Metanephros (tissue), 2 donors: ENCODE measurements around the gene FAM131B. TPM values are rescaled to one million over a fixed set of nuclear protein-coding genes. Genes with fewer than 3 reads are reported as not detected.

ENCODE experiments used
- small RNA-seq: library from RNA; depleted of rRNA; stranded (forward); fragments of <200 nt; gene quantifications from one replicate; pipeline ENCODE3, GENCODE V24; 2014; ENCODE audit warnings: low replicate concordance
- total RNA-seq: library from RNA; depleted of rRNA; stranded (reverse); fragments of >200 nt; gene quantifications from one replicate; pipeline ENCODE4 v1.2.3, GENCODE V29; 2014

FAM131B gene
- 1.9 TPM for total RNA-seq

GRCh38 chr7:143362131-143363015 lies at the start of gene FAM131B:
Gene FAM131B (minus strand): TSS chr7:143362713. CDS start chr7:143362603, 110 bp downstream.

GRCh38 chr7:143408686-143409561 lies 46.4 kb upstream of the FAM131B start, which contains the start of gene EPHA1:
Gene EPHA1 (minus strand): TSS chr7:143408856. CDS start chr7:143408805, 51 bp downstream.

GRCh38 chr7:143380646-143381426 lies 18.3 kb upstream of the FAM131B start, which contains the start of gene ZYX:
Gene ZYX (plus strand): TSS chr7:143381345. CDS start chr7:143381572, 227 bp downstream.

GRCh38 chr7:143315776-143316175 lies 46.7 kb downstream of the FAM131B start, which contains the start of gene CLCN1:
Gene CLCN1 (plus strand): TSS chr7:143316111. CDS start chr7:143316213, 102 bp downstream.

Small RNA genes lying within 50 kb of the gene (small RNA-seq; reads per million reads assigned to genes)
- 0.09 reads per million for gene MIR6892

Other genes starting within 250 kb of the FAM131B start
- not detected for gene PIP, start 230.6 kb downstream of the FAM131B start, total RNA-seq
- not detected for gene TAS2R39, start 179.3 kb downstream of the FAM131B start, total RNA-seq
- not detected for gene TAS2R40, start 140.7 kb downstream of the FAM131B start, total RNA-seq
- 149 TPM for gene GSTK1, start 99.3 kb downstream of the FAM131B start, total RNA-seq
- gene TMEM139, start 77.8 kb downstream of the FAM131B start, total RNA-seq = 18.1 TPM
- gene CASP2, start 74.4 kb downstream of the FAM131B start, total RNA-seq = 27.9 TPM
- gene CLCN1, start 46.6 kb downstream of the FAM131B start, total RNA-seq = 3.9 TPM
- gene ZYX, start 18.6 kb upstream of the FAM131B start, total RNA-seq = 67.9 TPM
- gene EPHA1, start 46.1 kb upstream of the FAM131B start, total RNA-seq = 11.1 TPM
- not detected for gene TAS2R60, start 80.7 kb upstream of the FAM131B start, total RNA-seq
- gene TAS2R41, start 115.2 kb upstream of the FAM131B start, total RNA-seq = not detected
- gene CTAGE15, start 209.1 kb upstream of the FAM131B start, total RNA-seq = 1.8 TPM